Pancreas (tissue), 10 donors: ENCODE measurements around the gene TRIM23. TPM values are rescaled to one million over a fixed set of nuclear protein-coding genes. Genes with fewer than 3 reads are reported as not detected.

ENCODE experiments used
- ATAC-seq, 4 donors: fragments of 200-7000 bp; cut with Tn5 transposase; one replicate each; pipeline versions ENCODE4 v1.8.0 to v1.9.1; 2020; ENCODE audit warnings: mild to moderate bottlenecking in 4 of 4, moderate library complexity in 4 of 4
- DNase-seq, 6 donors: peaks; one replicate each; pipeline ENCODE4 v3.0.0-alpha.2; 2020
- FAIRE-seq: peaks from 2 replicates; lab custom pipeline; 2012; peaks lifted over from hg19 to GRCh38; lab: Jason Lieb, UNC
- H3K27ac ChIP-seq, 4 donors: fragments of 200-600 bp; sonication (generic); 1 replicate in 3 of 4; 2 replicates in 1 of 4; pipeline versions ENCODE4 v1.5.0 to v1.8.0; 2020
- H3K27me3 ChIP-seq, 4 donors: fragments of 200-600 bp; one replicate each; pipeline ENCODE4 v1.8.0; 2021
- H3K36me3 ChIP-seq, 3 donors: fragments of 200-600 bp; sonication (generic) in 1 of 3; one replicate each; pipeline versions ENCODE4 v1.5.0 to v1.8.0; 2020 to 2021
- H3K4me1 ChIP-seq, 3 donors: fragments of 200-600 bp; one replicate each; pipeline ENCODE4 v1.8.0; 2021
- H3K4me3 ChIP-seq, 4 donors: fragments of 200-600 bp; sonication (generic) in 2 of 4; one replicate each; pipeline versions ENCODE4 v1.5.0 to v1.8.0; 2020 to 2021
- H3K9me3 ChIP-seq, 4 donors: fragments of 200-600 bp; one replicate each; pipeline ENCODE4 v1.8.0; 2021
- WGBS, 2 donors: extraction: QIAGEN DNeasy Blood & Tissue Kit; methylation state at CpG; one replicate each; pipeline ENCODE4 v1.1.7; 2013; 5-methylcytosine and 5-hydroxymethylcytosine counted together
- intact Hi-C, 3 donors: fragments of 100-400 bp; cut with DNase I; formaldehyde crosslinking; loops; one replicate each; pipeline versions ENCODE4 v1.11.1 to v1.14.2; 2022
- polyA plus RNA-seq, 2 donors: library from polyadenylated mRNA; stranded (reverse); fragments of 200-250 nt; gene quantifications; one replicate each; pipeline ENCODE4 v1.2.3, GENCODE V29; 2013
- total RNA-seq, 6 donors: library from RNA; stranded (reverse); fragmentation: NEBNext Ultra II Directional in 4 of 6; extraction: Animal tissue kit (Norgen Biotek cat#: 25700) in 4 of 6; gene quantifications; one replicate each; pipeline versions ENCODE4 v1.2.1 to v1.2.4, GENCODE V29; 2021 to 2023
- TF ChIP-seq, protein P1 (sequence below), 4 donors: fragments of 200-600 bp; sonication (generic) in 3 of 4; IDR thresholded peaks; one replicate each; pipeline versions ENCODE4 v1.5.0 to v1.8.0; 2021; ENCODE audit warnings: antibody characterized with exemption in 4 of 4
- donor health status: healthy with polysubstance abuse.
- donor health status: DM: no; HTN: no; CAD: no; lungs with moderate emphysema.
- donor health status: DM: no; HTN: no; CAD: no.
- donor health status: control.
- donor health status: control.
- donor health status: Bipolar disorder and iron deficiency.
- donor health status: DM: yes; HTN: yes; CAD: no.
- donor health status: DM: no; HTN: no; CAD: no.
- donor health status: DM: no; HTN: no; CAD: no.
- donor health status: DM: yes; HTN: yes; CAD: no.

TRIM23 gene
- total and polyA plus RNA-seq, 8 donors = 2.1 to 10.0 (median 5.2) TPM

DNA sequence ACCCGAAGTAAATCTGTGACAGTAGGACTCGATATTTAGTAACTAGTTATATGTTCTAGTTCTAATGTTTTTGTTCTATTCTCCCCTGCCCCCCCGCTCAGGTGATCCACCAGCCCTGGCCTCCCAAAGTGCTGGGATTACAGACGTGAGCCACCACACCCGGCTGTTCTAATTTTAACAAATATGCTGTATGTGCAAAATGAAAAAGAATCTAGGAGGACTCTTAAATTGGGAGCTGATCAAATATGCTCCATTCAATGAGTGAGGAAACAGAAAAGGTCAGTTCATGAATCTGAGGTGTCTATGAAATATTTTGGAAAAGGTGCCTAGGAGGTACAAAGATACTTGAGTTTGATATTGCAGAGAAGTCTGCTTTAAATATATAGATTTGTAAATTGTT is 78.0 kb downstream of the TRIM23 start:
- no peaks in the 10 kb centered on the region for H3K27me3 ChIP-seq
- ATAC-seq (no peak), FAIRE-seq (no peak), DNase-seq (no peak)
- no peak overlapping the region for H3K4me3 ChIP-seq
- TF ChIP-seq, protein P1, sequence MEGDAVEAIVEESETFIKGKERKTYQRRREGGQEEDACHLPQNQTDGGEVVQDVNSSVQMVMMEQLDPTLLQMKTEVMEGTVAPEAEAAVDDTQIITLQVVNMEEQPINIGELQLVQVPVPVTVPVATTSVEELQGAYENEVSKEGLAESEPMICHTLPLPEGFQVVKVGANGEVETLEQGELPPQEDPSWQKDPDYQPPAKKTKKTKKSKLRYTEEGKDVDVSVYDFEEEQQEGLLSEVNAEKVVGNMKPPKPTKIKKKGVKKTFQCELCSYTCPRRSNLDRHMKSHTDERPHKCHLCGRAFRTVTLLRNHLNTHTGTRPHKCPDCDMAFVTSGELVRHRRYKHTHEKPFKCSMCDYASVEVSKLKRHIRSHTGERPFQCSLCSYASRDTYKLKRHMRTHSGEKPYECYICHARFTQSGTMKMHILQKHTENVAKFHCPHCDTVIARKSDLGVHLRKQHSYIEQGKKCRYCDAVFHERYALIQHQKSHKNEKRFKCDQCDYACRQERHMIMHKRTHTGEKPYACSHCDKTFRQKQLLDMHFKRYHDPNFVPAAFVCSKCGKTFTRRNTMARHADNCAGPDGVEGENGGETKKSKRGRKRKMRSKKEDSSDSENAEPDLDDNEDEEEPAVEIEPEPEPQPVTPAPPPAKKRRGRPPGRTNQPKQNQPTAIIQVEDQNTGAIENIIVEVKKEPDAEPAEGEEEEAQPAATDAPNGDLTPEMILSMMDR (IDR thresholded peaks at IDR 0.05) = no peak
- H3K27ac ChIP-seq = no peak overlapping the region
- H3K4me1 ChIP-seq = no peaks in the 10 kb centered on the region
- no peaks in the 10 kb centered on the region for H3K36me3 ChIP-seq
- WGBS, 2 donors = 74 to 88% methylated on average over 5 of the region's 5 CpGs
- H3K9me3 ChIP-seq = no peaks in the 10 kb centered on the region
- intact Hi-C loops = no loop called here

DNA sequence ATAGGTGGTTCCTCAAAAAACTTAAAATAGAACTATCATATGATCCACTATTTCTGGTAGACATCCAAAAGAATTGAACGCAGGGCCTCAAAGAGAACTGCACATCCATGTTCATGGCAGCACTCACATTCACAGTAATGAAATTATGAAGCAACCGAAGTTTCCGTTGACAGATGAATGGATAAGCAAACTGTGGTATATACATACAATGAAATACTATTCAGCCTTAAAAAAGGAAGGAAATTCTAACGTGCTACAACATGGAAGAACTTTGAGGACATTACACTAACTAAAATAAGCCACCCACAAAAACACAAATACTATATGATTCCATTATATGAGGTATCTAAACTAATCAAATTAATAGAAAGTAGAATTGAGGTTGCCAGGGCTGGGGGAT is 79.7 kb downstream of the TRIM23 start:
- ATAC-seq = no peak
- 96 to 97% methylated on average over 4 of the region's 4 CpGs for WGBS, 2 donors
- no peak for FAIRE-seq
- Histone ChIP-seq H3K4me1 (no peaks in the 10 kb centered on the region), H3K9me3 (no peaks in the 10 kb centered on the region), H3K4me3 (no peak overlapping the region), H3K36me3 (no peaks in the 10 kb centered on the region), H3K27me3 (no peaks in the 10 kb centered on the region), H3K27ac (no peak overlapping the region)
- intact Hi-C loops = no loop called here
- no peak for DNase-seq
- TF ChIP-seq, protein P1 (IDR thresholded peaks at IDR 0.05) = no peak

DNA sequence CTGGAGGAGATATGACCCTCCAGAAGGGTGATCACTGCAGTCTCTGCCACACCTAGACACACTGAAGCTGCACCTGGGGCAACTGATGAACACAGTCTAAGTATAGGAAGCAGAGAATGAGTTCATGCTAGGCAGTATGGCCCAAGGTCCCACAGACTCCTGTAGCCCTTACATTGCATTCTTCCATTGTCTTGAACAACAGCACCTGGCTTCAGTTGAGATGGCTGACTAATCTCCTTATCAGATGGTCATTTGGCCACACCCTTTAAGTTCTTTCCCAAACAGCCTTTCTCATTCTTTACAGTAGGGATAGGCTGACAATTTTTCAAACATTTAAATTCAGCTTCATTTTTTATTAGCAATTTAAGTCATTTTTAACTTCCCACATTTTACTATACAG is 84.3 kb downstream of the TRIM23 start:
- ATAC-seq = no peak
- TF ChIP-seq, protein P1 (IDR thresholded peaks at IDR 0.05) = no peak
- Histone ChIP-seq H3K4me3 (no peak overlapping the region), H3K4me1 (no peaks in the 10 kb centered on the region), H3K27me3 (no peaks in the 10 kb centered on the region), H3K9me3 (no peaks in the 10 kb centered on the region), H3K27ac (no peak overlapping the region), H3K36me3 (no peaks in the 10 kb centered on the region)
- FAIRE-seq = no peak
- intact Hi-C loops = no loop called here
- DNase-seq = no peak

Other genes starting within 250 kb of the TRIM23 start
- gene ADAMTS6, start 142.4 kb downstream of the TRIM23 start, total RNA-seq = under 1 TPM; 0.14 to 0.47 (median 0.30) TPM
- under 1 TPM; 0.19 to 0.70 TPM for gene ADAMTS6, start 142.4 kb downstream of the TRIM23 start, polyA plus RNA-seq
- gene CENPK, start 61.2 kb downstream of the TRIM23 start, total RNA-seq = 1 to 10 TPM in 2 of 6 donors, under 1 TPM in 4; 0.28 to 1.3 (median 0.79) TPM
- gene CENPK, start 61.2 kb downstream of the TRIM23 start, polyA plus RNA-seq = under 1 TPM; 0.57 to 0.61 TPM
- gene PPWD1, start 61.0 kb downstream of the TRIM23 start, total RNA-seq = 10 to 100 TPM in 5 of 6 donors, 1 to 10 TPM in 1; 7.6 to 22.3 (median 12.7) TPM
- 10 to 100 TPM; 17.1 to 40.4 TPM for gene PPWD1, start 61.0 kb downstream of the TRIM23 start, polyA plus RNA-seq
- 1 to 10 TPM in 2 of 6 donors, under 1 TPM in 4; 0.51 to 1.5 (median 0.91) TPM for gene SHLD3, start 694 bp upstream of the TRIM23 start, total RNA-seq
- gene SHLD3, start 694 bp upstream of the TRIM23 start, polyA plus RNA-seq = 1 to 10 TPM; 1.8 to 2.3 TPM
- gene TRAPPC13, start 694 bp upstream of the TRIM23 start, total RNA-seq = 10 to 100 TPM in 2 of 6 donors, 1 to 10 TPM in 4; 5.6 to 11.9 (median 8.2) TPM
- gene TRAPPC13, start 694 bp upstream of the TRIM23 start, polyA plus RNA-seq = 10 to 100 TPM in 1 of 2 donors, 1 to 10 TPM in 1; 8.1 to 12.1 TPM
- gene SGTB, start 97.8 kb upstream of the TRIM23 start, total RNA-seq = 1 to 10 TPM; 1.5 to 3.8 (median 2.6) TPM
- gene SGTB, start 97.8 kb upstream of the TRIM23 start, polyA plus RNA-seq = 1 to 10 TPM in 1 of 2 donors, under 1 TPM in 1; 0.84 to 1.7 TPM
- 10 to 100 TPM in 1 of 6 donors, 1 to 10 TPM in 5; 7.0 to 15.0 (median 9.2) TPM for gene NLN, start 97.9 kb upstream of the TRIM23 start, total RNA-seq
- gene NLN, start 97.9 kb upstream of the TRIM23 start, polyA plus RNA-seq = 1 to 10 TPM; 1.8 to 1.9 TPM